Neural cell (in vitro differentiated cells): ENCODE measurements around the gene C16orf54. TPM values are rescaled to one million over a fixed set of nuclear protein-coding genes. Genes with fewer than 3 reads are reported as not detected.

ENCODE experiments used
- H2AFZ ChIP-seq: fragments of 200-600, 300-800 bp; sonication (generic), shearing (Covaris generic); 2 replicates; pipeline ENCODE4 v1.6.0; 2014; ENCODE audit warnings: low read depth, mild to moderate bottlenecking, antibody characterized with exemption, low read length, moderate library complexity
- H3F3A ChIP-seq: fragments of 200-600 bp; shearing (Covaris generic); 2 replicates; pipeline ENCODE4 v1.6.1; 2016; ENCODE audit warnings: mild to moderate bottlenecking, moderate library complexity, mixed read lengths, antibody characterized with exemption, low read length; ENCODE audit not compliant: insufficient read depth, poor library complexity, severe bottlenecking
- H3K27ac ChIP-seq: fragments of 200-600, 300-800 bp; sonication (generic), shearing (Covaris generic); 2 replicates; pipeline ENCODE4 v1.5.1; 2014; ENCODE audit warnings: mild to moderate bottlenecking, low read length, moderate library complexity
- H3K27me3 ChIP-seq: fragments of 300-800, 200-600 bp; sonication (generic), shearing (Covaris generic); 2 replicates; pipeline ENCODE4 v1.6.0; 2014; ENCODE audit warnings: mild to moderate bottlenecking, low read depth, low read length, moderate library complexity; ENCODE audit not compliant: insufficient read depth
- H3K36me3 ChIP-seq: fragments of 300-800, 200-600 bp; sonication (generic), shearing (Covaris generic); 2 replicates; pipeline ENCODE4 v1.5.1; 2014; ENCODE audit warnings: mild to moderate bottlenecking, antibody characterized with exemption, low read length, moderate library complexity; ENCODE audit not compliant: insufficient read depth
- H3K4me2 ChIP-seq: fragments of 300-800, 200-600 bp; sonication (generic), shearing (Covaris generic); 2 replicates; pipeline ENCODE4 v1.6.0; 2014; ENCODE audit warnings: mild to moderate bottlenecking, low read length
- H3K4me3 ChIP-seq: fragments of 300-800, 200-600 bp; sonication (generic), shearing (Covaris generic); 2 replicates; pipeline ENCODE4 v1.5.1; 2014; ENCODE audit warnings: mild to moderate bottlenecking, low read length, moderate library complexity
- H3K79me2 ChIP-seq: fragments of 200-600 bp; shearing (Covaris generic); replicated peaks from 2 replicates; pipeline ENCODE4 v1.6.0; 2014; ENCODE audit warnings: mild to moderate bottlenecking, low read length, moderate library complexity; ENCODE audit not compliant: insufficient read depth
- H3K9ac ChIP-seq: fragments of 300-800, 200-600 bp; sonication (generic), shearing (Covaris generic); 2 replicates; pipeline ENCODE4 v1.6.1; 2016; ENCODE audit warnings: mild to moderate bottlenecking, low read length, mixed read lengths
- H3K9me2 ChIP-seq: fragments of 200-600 bp; shearing (Covaris generic); 2 replicates; pipeline ENCODE4 v1.6.1; 2016; ENCODE audit warnings: mild to moderate bottlenecking, low read length, mixed read lengths; ENCODE audit not compliant: insufficient read depth
- H3K9me3 ChIP-seq: fragments of 200-600, 300-800 bp; sonication (generic), shearing (Covaris generic); 2 replicates; pipeline ENCODE4 v1.6.1; 2016; ENCODE audit warnings: mild to moderate bottlenecking, mixed run types, low read length, moderate library complexity, mixed read lengths
- H4K20me1 ChIP-seq: fragments of 200-600 bp; shearing (Covaris generic); 2 replicates; pipeline ENCODE4 v1.6.1; 2016; ENCODE audit warnings: mild to moderate bottlenecking, mixed run types; ENCODE audit not compliant: insufficient read depth
- EP300 ChIP-seq: fragments of 450-650 bp; conservative IDR thresholded peaks from 2 replicates; pipeline ENCODE4 v1.6.1; 2014; ENCODE audit warnings: antibody characterized with exemption, mild to moderate bottlenecking, moderate library complexity; ENCODE audit not compliant: poor library complexity, severe bottlenecking
- EZH2 ChIP-seq: fragments of 200-600, 300-800 bp; shearing (Covaris generic), sonication (generic); IDR thresholded peaks from 2 replicates; pipeline ENCODE4 v1.6.1; 2014; ENCODE audit warnings: antibody characterized with exemption, low read length, borderline replicate concordance, mild to moderate bottlenecking; ENCODE audit not compliant: insufficient read depth, poor library complexity, severe bottlenecking
- MXI1 ChIP-seq: fragments of 450-650 bp; conservative IDR thresholded peaks from 2 replicates; pipeline ENCODE4 v1.6.1; 2014; ENCODE audit warnings: antibody characterized with exemption, mild to moderate bottlenecking; ENCODE audit not compliant: poor library complexity, severe bottlenecking
- POLR2AphosphoS5 ChIP-seq: IDR thresholded peaks from 2 replicates; pipeline ENCODE4 v1.6.1; 2012
- RAD21 ChIP-seq: fragments of 450-650 bp; conservative IDR thresholded peaks from 2 replicates; pipeline ENCODE4 v1.6.1; 2014; ENCODE audit warnings: antibody characterized with exemption, mild to moderate bottlenecking, moderate library complexity
- SMC3 ChIP-seq: fragments of 450-650 bp; conservative IDR thresholded peaks from 2 replicates; pipeline ENCODE4 v1.6.1; 2014; ENCODE audit warnings: antibody characterized with exemption, mild to moderate bottlenecking, moderate library complexity; ENCODE audit not compliant: poor library complexity
- TAF1 ChIP-seq: IDR thresholded peaks from 2 replicates; pipeline ENCODE4 v1.6.1; 2012; ENCODE audit warnings: low read depth
- polyA plus RNA-seq: library from polyadenylated mRNA; depleted of rRNA; stranded (reverse); fragments of >200 nt; gene quantifications from 2 replicates; pipeline ENCODE4 v1.2.3, GENCODE V29; 2014
- TF ChIP-seq, protein P1 (sequence below): IDR thresholded peaks from 2 replicates; pipeline ENCODE4 v1.6.1; 2012; ENCODE audit warnings: borderline replicate concordance
- TF ChIP-seq, protein P2 (sequence below): fragments of 450-650 bp; IDR thresholded peaks from 2 replicates; pipeline ENCODE4 v1.5.1; 2014; ENCODE audit warnings: antibody characterized with exemption, mild to moderate bottlenecking, moderate library complexity; ENCODE audit not compliant: poor library complexity, severe bottlenecking

The C16orf54 gene
- polyA plus RNA-seq, 1 donor from 2014 or later, result not detected

DNA sequence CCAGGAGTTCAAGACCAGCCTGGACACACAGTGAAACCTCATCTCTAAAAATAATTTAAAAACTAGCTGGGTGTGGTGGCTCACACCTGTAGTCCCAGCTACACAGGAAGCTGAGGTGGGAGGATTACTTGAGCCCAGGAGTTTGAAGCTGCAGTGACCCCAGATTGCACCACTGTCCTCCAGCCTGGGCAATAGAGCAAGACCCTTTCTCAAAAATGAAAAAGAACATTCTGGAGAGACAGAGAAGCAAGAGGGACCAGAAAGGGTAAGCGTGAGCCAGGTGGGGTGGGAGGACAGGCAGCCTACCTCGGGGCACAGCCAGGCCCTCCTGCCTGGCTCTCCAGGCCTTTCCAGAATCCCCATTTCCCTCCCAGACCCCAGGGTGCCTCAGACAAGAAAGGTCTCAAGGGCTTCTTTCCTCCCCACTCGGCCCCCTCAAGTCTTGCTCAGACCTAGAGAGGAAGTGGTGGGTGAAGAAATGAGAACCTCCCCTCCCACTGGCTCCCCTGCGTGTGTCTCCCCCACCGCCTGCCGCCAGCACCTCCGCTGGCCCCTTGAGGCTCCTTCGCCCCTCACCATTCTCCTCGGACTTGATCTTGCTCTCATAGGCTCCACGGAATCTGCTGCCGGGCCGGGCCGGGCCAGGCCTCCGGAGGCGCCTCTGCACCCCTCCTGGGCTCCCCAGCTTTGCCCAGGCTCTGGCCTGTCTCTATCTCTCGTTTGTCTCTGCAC is 503 bp downstream of the C16orf54 start:
- H3K27me3 ChIP-seq, result no peaks in the 10 kb centered on the region
- TF ChIP-seq, protein P1, sequence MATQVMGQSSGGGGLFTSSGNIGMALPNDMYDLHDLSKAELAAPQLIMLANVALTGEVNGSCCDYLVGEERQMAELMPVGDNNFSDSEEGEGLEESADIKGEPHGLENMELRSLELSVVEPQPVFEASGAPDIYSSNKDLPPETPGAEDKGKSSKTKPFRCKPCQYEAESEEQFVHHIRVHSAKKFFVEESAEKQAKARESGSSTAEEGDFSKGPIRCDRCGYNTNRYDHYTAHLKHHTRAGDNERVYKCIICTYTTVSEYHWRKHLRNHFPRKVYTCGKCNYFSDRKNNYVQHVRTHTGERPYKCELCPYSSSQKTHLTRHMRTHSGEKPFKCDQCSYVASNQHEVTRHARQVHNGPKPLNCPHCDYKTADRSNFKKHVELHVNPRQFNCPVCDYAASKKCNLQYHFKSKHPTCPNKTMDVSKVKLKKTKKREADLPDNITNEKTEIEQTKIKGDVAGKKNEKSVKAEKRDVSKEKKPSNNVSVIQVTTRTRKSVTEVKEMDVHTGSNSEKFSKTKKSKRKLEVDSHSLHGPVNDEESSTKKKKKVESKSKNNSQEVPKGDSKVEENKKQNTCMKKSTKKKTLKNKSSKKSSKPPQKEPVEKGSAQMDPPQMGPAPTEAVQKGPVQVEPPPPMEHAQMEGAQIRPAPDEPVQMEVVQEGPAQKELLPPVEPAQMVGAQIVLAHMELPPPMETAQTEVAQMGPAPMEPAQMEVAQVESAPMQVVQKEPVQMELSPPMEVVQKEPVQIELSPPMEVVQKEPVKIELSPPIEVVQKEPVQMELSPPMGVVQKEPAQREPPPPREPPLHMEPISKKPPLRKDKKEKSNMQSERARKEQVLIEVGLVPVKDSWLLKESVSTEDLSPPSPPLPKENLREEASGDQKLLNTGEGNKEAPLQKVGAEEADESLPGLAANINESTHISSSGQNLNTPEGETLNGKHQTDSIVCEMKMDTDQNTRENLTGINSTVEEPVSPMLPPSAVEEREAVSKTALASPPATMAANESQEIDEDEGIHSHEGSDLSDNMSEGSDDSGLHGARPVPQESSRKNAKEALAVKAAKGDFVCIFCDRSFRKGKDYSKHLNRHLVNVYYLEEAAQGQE, result no peak
- TF ChIP-seq MXI1 (no peak), TAF1 (no peak), RAD21 (no peak), EZH2 (no peak), POLR2AphosphoS5 (no peak), SMC3 (no peak), EP300 (no peak)
- TF ChIP-seq, protein P2, sequence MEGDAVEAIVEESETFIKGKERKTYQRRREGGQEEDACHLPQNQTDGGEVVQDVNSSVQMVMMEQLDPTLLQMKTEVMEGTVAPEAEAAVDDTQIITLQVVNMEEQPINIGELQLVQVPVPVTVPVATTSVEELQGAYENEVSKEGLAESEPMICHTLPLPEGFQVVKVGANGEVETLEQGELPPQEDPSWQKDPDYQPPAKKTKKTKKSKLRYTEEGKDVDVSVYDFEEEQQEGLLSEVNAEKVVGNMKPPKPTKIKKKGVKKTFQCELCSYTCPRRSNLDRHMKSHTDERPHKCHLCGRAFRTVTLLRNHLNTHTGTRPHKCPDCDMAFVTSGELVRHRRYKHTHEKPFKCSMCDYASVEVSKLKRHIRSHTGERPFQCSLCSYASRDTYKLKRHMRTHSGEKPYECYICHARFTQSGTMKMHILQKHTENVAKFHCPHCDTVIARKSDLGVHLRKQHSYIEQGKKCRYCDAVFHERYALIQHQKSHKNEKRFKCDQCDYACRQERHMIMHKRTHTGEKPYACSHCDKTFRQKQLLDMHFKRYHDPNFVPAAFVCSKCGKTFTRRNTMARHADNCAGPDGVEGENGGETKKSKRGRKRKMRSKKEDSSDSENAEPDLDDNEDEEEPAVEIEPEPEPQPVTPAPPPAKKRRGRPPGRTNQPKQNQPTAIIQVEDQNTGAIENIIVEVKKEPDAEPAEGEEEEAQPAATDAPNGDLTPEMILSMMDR, result no peak
- no peak overlapping the region for H2AFZ ChIP-seq
- H3K9ac ChIP-seq, result no peak overlapping the region
- H3K79me2 ChIP-seq, result no peaks in the 10 kb centered on the region
- no peaks in the 10 kb centered on the region for H3F3A ChIP-seq
- no peaks in the 10 kb centered on the region for H3K9me3 ChIP-seq
- no peak overlapping the region for H3K4me2 ChIP-seq
- no peaks in the 10 kb centered on the region for H3K9me2 ChIP-seq
- no peak overlapping the region for H3K27ac ChIP-seq
- H4K20me1 ChIP-seq, result no peaks in the 10 kb centered on the region
- H3K36me3 ChIP-seq, result no peaks in the 10 kb centered on the region
- H3K4me3 ChIP-seq, result no peak overlapping the region

DNA sequence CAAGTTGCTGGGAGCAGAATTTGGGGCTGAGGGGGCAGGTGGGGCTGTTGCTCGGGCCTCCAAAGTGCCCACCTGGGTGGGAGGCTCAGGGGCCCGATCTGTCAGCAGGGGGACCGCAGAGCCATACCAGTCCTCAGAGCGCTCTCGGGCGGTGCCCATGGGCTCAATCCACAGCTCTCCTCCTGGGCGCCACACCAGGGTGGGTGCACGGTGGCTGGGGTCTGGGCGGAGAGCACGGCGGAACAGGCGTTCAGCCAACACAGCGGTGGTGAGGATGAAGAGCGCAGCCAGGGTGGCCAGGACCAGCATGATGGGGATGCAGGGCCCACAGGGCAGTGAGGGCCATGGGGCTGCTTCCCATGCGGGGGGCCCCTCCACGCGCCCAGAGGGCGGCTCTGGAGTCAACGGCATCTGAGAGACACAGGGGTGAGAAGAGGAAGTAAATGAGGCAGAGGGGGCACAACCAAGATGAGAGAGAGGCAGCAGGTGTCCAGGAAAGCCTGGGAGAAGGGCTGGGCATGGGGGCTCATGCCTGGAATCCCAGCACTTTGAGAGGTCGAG is 1.2 kb downstream of the C16orf54 start:
- TF ChIP-seq MXI1, result no peak
- TF ChIP-seq TAF1, result no peak
- TF ChIP-seq EZH2, result no peak
- no peak for TF ChIP-seq SMC3
- TF ChIP-seq, protein P1, result no peak
- no peak for TF ChIP-seq POLR2AphosphoS5
- TF ChIP-seq, protein P2, result no peak
- TF ChIP-seq EP300, result no peak
- TF ChIP-seq RAD21, result no peak
- Histone ChIP-seq H3K9me2 (no peaks in the 10 kb centered on the region), H3K79me2 (no peaks in the 10 kb centered on the region), H3F3A (no peaks in the 10 kb centered on the region), H3K27me3 (no peaks in the 10 kb centered on the region), H3K4me2 (no peak overlapping the region), H2AFZ (no peak overlapping the region), H3K9me3 (no peaks in the 10 kb centered on the region), H3K27ac (no peak overlapping the region), H3K36me3 (no peaks in the 10 kb centered on the region), H3K9ac (no peak overlapping the region), H3K4me3 (no peak overlapping the region), H4K20me1 (no peaks in the 10 kb centered on the region)
